Measurements from ENCODE around the gene FBN1.
A peak's percentile ranks its signal among the peaks of the same experiment; 100 is the strongest.

FBN1 gene

DNA sequence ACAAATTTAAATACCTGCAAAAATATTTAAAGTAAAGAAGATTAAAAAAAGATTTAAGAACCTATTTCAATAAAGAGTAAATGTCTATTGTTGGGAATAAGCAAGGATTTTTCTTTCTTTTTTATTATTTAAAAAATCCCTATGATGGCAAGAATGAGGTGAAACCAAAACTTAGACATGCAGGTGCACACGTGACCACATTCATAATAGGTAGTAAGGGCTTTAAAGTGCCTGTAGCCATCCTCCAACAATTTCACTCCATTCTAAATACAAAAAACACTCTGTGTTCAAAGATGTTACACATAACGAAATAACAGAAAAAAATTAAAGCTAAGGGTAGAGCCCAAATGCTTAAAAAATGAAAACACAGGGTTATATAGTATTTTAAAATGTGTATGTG, 74.0 kb downstream of the FBN1 start:
- H3K4me3 ChIP-seq (ENCODE audit: insufficient read depth in 1 of 2, low read depth in 1 of 2, low read length in 2 of 2) = no peak overlapping the region
- no peak for DNase-seq
- no peak overlapping the region for H2AFZ ChIP-seq (ENCODE audit: low read depth, low read length)
- H3K4me2 ChIP-seq (ENCODE audit: low read length, poor library complexity, severe bottlenecking) = no peak overlapping the region
- WGBS = 100% methylated on average over 1 of the region's 2 CpGs
- no peak overlapping the region for H2BK5ac ChIP-seq (ENCODE audit: low read depth, low read length, poor library complexity, severe bottlenecking)
- peaks cover 7 to 78% of the 10 kb centered on the region in 2 experiments for H3K36me3 ChIP-seq (ENCODE audit: control insufficient read depth in 1 of 2, insufficient read depth in 2 of 2, low read depth in 1 of 2, low read length in 2 of 2)
- H3K9ac ChIP-seq (ENCODE audit: low read length) = no peak overlapping the region
- peaks cover 13% of the 10 kb centered on the region for H3K79me1 ChIP-seq (replicated peaks; ENCODE audit: low read length, poor library complexity, severe bottlenecking)
- no peak overlapping the region for H2BK15ac ChIP-seq (ENCODE audit: low read depth, poor library complexity, severe bottlenecking)
- H3K23ac ChIP-seq (ENCODE audit: low read length in 2 of 2) = no peak overlapping the region
- H3K27ac ChIP-seq (ENCODE audit: low read length, poor library complexity, severe bottlenecking) = no peak overlapping the region
- no peak overlapping the region for H2AK5ac ChIP-seq (ENCODE audit: low read length, severe bottlenecking)
- no peaks in the 10 kb centered on the region for H3K27me3 ChIP-seq (ENCODE audit: control insufficient read depth in 1 of 2, insufficient read depth in 1 of 2, low read length in 2 of 2)
- H3K14ac ChIP-seq (ENCODE audit: low read length in 2 of 2) = no peak overlapping the region
- no peak overlapping the region for H2BK12ac ChIP-seq (ENCODE audit: low read length in 2 of 2)
- H3K4ac ChIP-seq (ENCODE audit: low read depth in 1 of 2, low read length in 2 of 2) = no peak overlapping the region
- H3K9me3 ChIP-seq (ENCODE audit: control insufficient read depth, low read length) = no peaks in the 10 kb centered on the region
- H4K8ac ChIP-seq (ENCODE audit: low read length) = no peak overlapping the region
- peaks cover 6% of the 10 kb centered on the region for H3K4me1 ChIP-seq (ENCODE audit: control insufficient read depth, insufficient read depth, low read depth, low read length)
- no peak overlapping the region for H2BK120ac ChIP-seq (ENCODE audit: low read depth, low read length)
- no peak overlapping the region for H4K91ac ChIP-seq (ENCODE audit: low read length)
- no peak overlapping the region for H3K18ac ChIP-seq (ENCODE audit: low read depth in 1 of 2, low read length in 2 of 2)

DNA sequence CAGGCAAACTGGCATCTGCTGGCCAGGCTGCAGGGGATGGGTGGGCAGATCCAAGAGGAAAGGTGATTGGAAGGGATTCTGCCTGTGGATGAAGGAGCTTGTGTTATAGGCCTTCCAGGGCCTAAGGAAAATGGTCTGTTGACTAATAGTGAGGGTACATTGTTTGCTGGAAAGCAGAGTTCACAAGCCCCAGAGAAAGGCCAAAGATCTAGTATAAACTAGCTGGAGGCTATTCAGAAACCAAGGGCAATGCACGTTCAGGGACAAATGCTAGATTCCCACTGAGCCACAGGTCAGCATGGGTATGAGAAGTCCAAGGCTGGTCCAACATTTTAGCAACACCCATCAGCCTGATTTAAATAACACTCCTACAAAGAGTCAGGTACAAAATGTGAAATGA, 74.7 kb downstream of the FBN1 start:
- Histone ChIP-seq H3K4ac (ENCODE audit: low read depth in 1 of 2, low read length in 2 of 2) (peak overlapping the region in 1 of 2 experiments; percentile 12), H3K79me1 (replicated peaks; ENCODE audit: low read length, poor library complexity, severe bottlenecking) (peaks cover 9% of the 10 kb centered on the region), H2AK5ac (ENCODE audit: low read length, severe bottlenecking) (no peak overlapping the region), H3K4me2 (ENCODE audit: low read length, poor library complexity, severe bottlenecking) (no peak overlapping the region), H3K18ac (ENCODE audit: low read depth in 1 of 2, low read length in 2 of 2) (peak overlapping the region; percentile 22 to 80), H3K4me1 (ENCODE audit: control insufficient read depth, insufficient read depth, low read depth, low read length) (peaks cover 6% of the 10 kb centered on the region), H3K36me3 (ENCODE audit: control insufficient read depth in 1 of 2, insufficient read depth in 2 of 2, low read depth in 1 of 2, low read length in 2 of 2) (peaks cover 7 to 71% of the 10 kb centered on the region in 2 experiments), H3K14ac (ENCODE audit: low read length in 2 of 2) (no peak overlapping the region), H4K91ac (ENCODE audit: low read length) (peak overlapping the region; percentile 9), H3K4me3 (ENCODE audit: insufficient read depth in 1 of 2, low read depth in 1 of 2, low read length in 2 of 2) (no peak overlapping the region), H4K8ac (ENCODE audit: low read length) (peak overlapping the region; percentile 87), H3K27ac (ENCODE audit: low read length, poor library complexity, severe bottlenecking) (no peak overlapping the region), H3K9ac (ENCODE audit: low read length) (no peak overlapping the region), H3K9me3 (ENCODE audit: control insufficient read depth, low read length) (no peaks in the 10 kb centered on the region), H3K23ac (ENCODE audit: low read length in 2 of 2) (no peak overlapping the region), H2BK12ac (ENCODE audit: low read length in 2 of 2) (no peak overlapping the region), H3K27me3 (ENCODE audit: control insufficient read depth in 1 of 2, insufficient read depth in 1 of 2, low read length in 2 of 2) (no peaks in the 10 kb centered on the region), H2BK120ac (ENCODE audit: low read depth, low read length) (no peak overlapping the region), H2BK15ac (ENCODE audit: low read depth, poor library complexity, severe bottlenecking) (no peak overlapping the region), H2BK5ac (ENCODE audit: low read depth, low read length, poor library complexity, severe bottlenecking) (no peak overlapping the region), H2AFZ (ENCODE audit: low read depth, low read length) (no peak overlapping the region)
- no peak for DNase-seq
- WGBS = 96% methylated on average over 1 of the region's 1 CpG

DNA sequence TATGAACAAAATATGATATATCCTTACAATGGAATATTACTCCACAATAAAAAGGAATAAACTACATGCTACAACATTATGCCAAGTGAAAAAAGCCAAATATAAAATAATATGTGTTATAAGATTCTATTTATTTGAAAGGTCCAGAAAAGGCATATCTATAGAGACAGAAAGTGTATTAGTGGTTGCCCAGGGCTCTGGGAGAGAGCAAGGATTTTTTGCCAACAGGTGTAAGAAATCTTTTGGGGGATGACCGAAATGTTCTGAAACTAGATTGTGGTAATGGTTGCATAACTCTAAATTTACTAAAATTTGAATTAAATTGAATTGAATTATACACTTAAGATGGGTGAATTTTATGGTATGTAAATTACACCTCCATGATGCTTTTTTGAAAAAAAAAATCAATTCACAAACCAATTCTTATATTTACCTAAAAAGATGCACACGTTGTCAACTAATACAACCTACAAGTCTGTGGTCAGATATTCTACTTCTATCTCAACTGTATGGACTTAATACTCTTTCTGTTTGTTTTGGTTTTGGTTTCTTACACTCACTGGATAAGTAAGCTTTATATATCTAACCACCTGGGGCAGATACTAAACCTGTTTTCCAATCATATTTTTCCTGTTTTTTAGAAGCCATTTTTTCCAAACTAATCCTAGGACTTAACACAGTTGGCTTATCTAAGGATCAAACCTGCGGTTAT, 75.8 kb downstream of the FBN1 start:
- Histone ChIP-seq H2BK12ac (ENCODE audit: low read length in 2 of 2) (no peak overlapping the region), H3K4me3 (ENCODE audit: insufficient read depth in 1 of 2, low read depth in 1 of 2, low read length in 2 of 2) (no peak overlapping the region)
- WGBS = 95% methylated on average over 2 of the region's 3 CpGs

DNA sequence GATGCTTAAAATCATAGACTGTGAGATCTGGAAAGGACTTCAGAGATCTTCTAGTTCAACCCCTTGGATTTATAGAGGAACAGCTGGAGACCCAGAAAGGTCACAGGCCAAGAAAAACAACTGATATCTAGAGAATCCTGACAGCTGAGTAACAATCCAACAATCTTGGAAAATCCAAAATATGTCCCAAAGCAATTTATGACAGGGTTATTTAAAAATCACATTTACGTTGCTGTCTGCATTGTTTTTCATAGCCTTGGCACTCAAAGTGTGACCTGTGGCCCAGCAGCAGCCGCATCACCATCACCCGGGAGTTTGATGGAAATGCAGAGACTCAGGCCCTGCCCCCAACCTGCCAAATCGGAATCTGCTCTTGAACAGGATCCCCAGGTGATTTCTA, 78.8 kb downstream of the FBN1 start:
- Histone ChIP-seq H2BK5ac (ENCODE audit: low read depth, low read length, poor library complexity, severe bottlenecking) (no peak overlapping the region), H3K27me3 (ENCODE audit: control insufficient read depth in 1 of 2, insufficient read depth in 1 of 2, low read length in 2 of 2) (no peaks in the 10 kb centered on the region), H3K36me3 (ENCODE audit: control insufficient read depth in 1 of 2, insufficient read depth in 2 of 2, low read depth in 1 of 2, low read length in 2 of 2) (peaks cover 5 to 49% of the 10 kb centered on the region in 2 experiments), H3K4ac (ENCODE audit: low read depth in 1 of 2, low read length in 2 of 2) (no peak overlapping the region), H3K9me3 (ENCODE audit: control insufficient read depth, low read length) (no peaks in the 10 kb centered on the region), H3K9ac (ENCODE audit: low read length) (peak overlapping the region; percentile 79), H3K79me1 (replicated peaks; ENCODE audit: low read length, poor library complexity, severe bottlenecking) (peaks cover 11% of the 10 kb centered on the region), H2BK120ac (ENCODE audit: low read depth, low read length) (peak overlapping the region; percentile 29), H2AK5ac (ENCODE audit: low read length, severe bottlenecking) (no peak overlapping the region), H2BK12ac (ENCODE audit: low read length in 2 of 2) (no peak overlapping the region), H3K4me1 (ENCODE audit: control insufficient read depth, insufficient read depth, low read depth, low read length) (peaks cover 5% of the 10 kb centered on the region), H2AFZ (ENCODE audit: low read depth, low read length) (no peak overlapping the region), H3K27ac (ENCODE audit: low read length, poor library complexity, severe bottlenecking) (no peak overlapping the region), H4K91ac (ENCODE audit: low read length) (no peak overlapping the region), H3K18ac (ENCODE audit: low read depth in 1 of 2, low read length in 2 of 2) (peak overlapping the region in 1 of 2 experiments; percentile 7), H3K14ac (ENCODE audit: low read length in 2 of 2) (no peak overlapping the region), H4K8ac (ENCODE audit: low read length) (no peak overlapping the region), H3K4me2 (ENCODE audit: low read length, poor library complexity, severe bottlenecking) (no peak overlapping the region), H2BK15ac (ENCODE audit: low read depth, poor library complexity, severe bottlenecking) (no peak overlapping the region), H3K4me3 (ENCODE audit: insufficient read depth in 1 of 2, low read depth in 1 of 2, low read length in 2 of 2) (peak overlapping the region in 1 of 2 experiments; percentile 20), H3K23ac (ENCODE audit: low read length in 2 of 2) (no peak overlapping the region)
- peak; percentile 62 for DNase-seq
- WGBS = 2% methylated on average over 4 of the region's 4 CpGs

More for the DNA sequence above, 75.8 kb downstream of the FBN1 start:
- Histone ChIP-seq H3K4ac (ENCODE audit: low read depth in 1 of 2, low read length in 2 of 2) (no peak overlapping the region), H4K91ac (ENCODE audit: low read length) (no peak overlapping the region), H2BK15ac (ENCODE audit: low read depth, poor library complexity, severe bottlenecking) (no peak overlapping the region), H3K4me2 (ENCODE audit: low read length, poor library complexity, severe bottlenecking) (no peak overlapping the region), H3K36me3 (ENCODE audit: control insufficient read depth in 1 of 2, insufficient read depth in 2 of 2, low read depth in 1 of 2, low read length in 2 of 2) (peaks cover 7 to 60% of the 10 kb centered on the region in 2 experiments), H3K27me3 (ENCODE audit: control insufficient read depth in 1 of 2, insufficient read depth in 1 of 2, low read length in 2 of 2) (no peaks in the 10 kb centered on the region), H2AFZ (ENCODE audit: low read depth, low read length) (no peak overlapping the region), H3K14ac (ENCODE audit: low read length in 2 of 2) (no peak overlapping the region), H2BK5ac (ENCODE audit: low read depth, low read length, poor library complexity, severe bottlenecking) (no peak overlapping the region), H3K27ac (ENCODE audit: low read length, poor library complexity, severe bottlenecking) (no peak overlapping the region), H3K9me3 (ENCODE audit: control insufficient read depth, low read length) (no peaks in the 10 kb centered on the region), H2BK120ac (ENCODE audit: low read depth, low read length) (no peak overlapping the region), H2AK5ac (ENCODE audit: low read length, severe bottlenecking) (no peak overlapping the region), H3K23ac (ENCODE audit: low read length in 2 of 2) (no peak overlapping the region), H3K79me1 (replicated peaks; ENCODE audit: low read length, poor library complexity, severe bottlenecking) (peaks cover 6% of the 10 kb centered on the region), H3K18ac (ENCODE audit: low read depth in 1 of 2, low read length in 2 of 2) (no peak overlapping the region), H3K4me1 (ENCODE audit: control insufficient read depth, insufficient read depth, low read depth, low read length) (peaks cover 6% of the 10 kb centered on the region), H4K8ac (ENCODE audit: low read length) (no peak overlapping the region), H3K9ac (ENCODE audit: low read length) (no peak overlapping the region)
- DNase-seq = no peak

All from mesenchymal stem cell (in vitro differentiated cells and primary cell).